ENCODE measurements around the gene OTUB1. TPM values are rescaled to one million over a fixed set of nuclear protein-coding genes. Genes with fewer than 3 reads are reported as not detected.
"Not testable (repeated sequence)": the region's sequence is repeated elsewhere in the genome, so short reads cannot be mapped to it uniquely, and the experiment has no call there.

Gene OTUB1
- 48.1 TPM for total RNA-seq
- long read RNA-seq, transcript OTUB1-201 (6 exons, 2,493 nt): minor isoform, 7 of 99 reads
- long read RNA-seq, transcript OTUB1-209 (7 exons, 1,729 nt): major isoform, 76 of 99 reads
- long read RNA-seq, partial matches to known transcripts: 10 of 99 reads
- long read RNA-seq, other reads (novel, unspliced or antisense): 5 of 99 reads

- DNase-seq (ENCODE audit: low spot score): peak; percentile 95
- intact Hi-C loops (cut with DNase I): no loop called here
Measured at GRCh38 chr11:63986156-63986931, at the start of gene OTUB1. Gene OTUB1 (plus strand): TSS chr11:63986438. CDS start chr11:63986457, 19 bp downstream.

DNA sequence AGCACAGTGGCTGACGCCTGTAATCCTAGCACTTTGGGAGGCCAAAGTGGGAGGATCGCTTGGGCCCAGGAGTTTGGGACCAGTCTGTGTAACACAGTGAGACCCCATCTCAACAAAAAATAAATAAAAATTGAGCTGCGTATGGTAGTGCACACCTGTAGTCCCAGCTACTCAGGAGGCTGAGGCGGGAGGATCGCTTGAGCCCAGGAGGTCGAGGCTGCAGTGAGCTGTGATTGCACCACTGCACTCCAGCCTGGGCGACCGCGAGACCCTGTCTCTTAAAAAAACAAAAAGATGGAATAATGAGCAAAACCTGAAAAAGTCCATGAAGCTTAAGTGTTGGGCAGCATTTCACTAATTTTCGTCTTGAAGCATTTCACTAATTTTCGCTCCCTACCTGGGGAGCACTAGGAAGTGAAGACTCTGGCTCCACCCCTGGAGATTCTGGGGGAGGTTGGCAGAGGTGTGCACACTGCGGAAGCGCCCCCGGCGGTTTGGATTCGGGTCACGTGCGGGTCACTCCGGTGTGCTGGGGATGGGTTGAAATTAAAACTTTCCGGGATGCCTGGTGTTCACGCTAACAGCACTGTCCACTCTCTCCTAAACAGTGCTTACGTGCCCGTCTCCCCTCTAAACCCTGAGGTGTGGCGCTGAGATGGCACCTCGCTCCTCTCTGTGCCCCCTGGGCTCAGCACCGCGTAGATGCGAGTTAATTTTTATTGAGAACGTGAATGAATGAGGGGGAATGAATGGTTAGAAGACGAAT is 48.3 kb upstream of the OTUB1 start:
- intact Hi-C loops (cut with DNase I): loop anchor here (2.0 to 5.0 kb wide), 2 partner anchors 15 to 171 kb away; partner anchors contain the start of gene ZFTA
- DNase-seq (ENCODE audit: low spot score): no peak

DNA sequence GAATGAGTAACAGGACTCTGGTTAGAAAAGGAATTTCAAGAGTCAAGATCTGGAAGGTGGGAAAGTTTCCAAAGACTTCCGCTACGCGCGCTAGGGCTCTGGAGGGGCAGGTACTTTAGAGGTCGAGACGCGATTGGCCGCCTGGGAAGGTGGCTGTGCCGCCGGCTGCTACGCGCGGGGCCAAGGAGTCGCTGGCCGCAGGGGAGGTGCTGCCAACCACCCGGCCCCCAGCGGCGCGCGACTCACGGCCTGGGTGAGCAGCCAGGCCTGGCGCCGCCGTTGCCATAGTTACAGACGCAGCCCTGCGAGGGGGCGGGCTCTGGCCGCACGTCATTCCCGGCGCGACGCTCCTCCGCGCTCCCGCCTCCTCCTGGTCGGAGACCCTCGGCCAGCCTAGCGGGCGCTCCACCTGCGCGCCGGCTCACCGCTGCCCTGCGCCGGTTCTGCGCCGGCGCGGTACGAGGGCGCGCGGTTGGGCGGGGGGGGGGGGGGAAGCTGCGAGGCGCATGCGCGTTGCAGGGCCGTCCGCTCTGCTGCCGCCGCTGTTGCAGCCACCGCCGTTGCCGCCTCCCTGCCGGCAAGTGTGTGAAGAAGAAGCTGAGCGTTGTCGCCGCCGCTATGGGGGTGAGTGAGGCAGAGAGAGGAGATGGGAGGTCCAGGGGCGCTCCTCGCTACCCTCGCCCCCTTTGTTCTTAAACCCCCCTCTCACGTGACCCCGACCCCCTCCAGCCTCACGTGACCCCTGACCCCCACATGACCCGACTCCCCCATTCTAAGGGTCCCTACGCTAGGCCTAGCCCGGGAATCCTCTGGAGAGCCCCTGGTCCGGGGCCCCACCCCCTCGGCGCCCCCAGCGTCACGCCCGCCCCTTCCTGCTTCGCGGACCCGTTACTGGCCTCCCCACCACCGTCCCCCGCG is 47.5 kb upstream of the OTUB1 start, which contains the start of gene NAA40:
TSS of gene NAA40 (plus strand) at position 524 of the 918 bp plus-strand sequence. CDS start at position 619, 95 bp downstream.
- peak; percentile 92 for DNase-seq (ENCODE audit: low spot score)
- intact Hi-C loops (cut with DNase I): loop anchor here (2.0 to 5.0 kb wide), 2 partner anchors 16 to 171 kb away; partner anchors contain the start of gene ZFTA

DNA sequence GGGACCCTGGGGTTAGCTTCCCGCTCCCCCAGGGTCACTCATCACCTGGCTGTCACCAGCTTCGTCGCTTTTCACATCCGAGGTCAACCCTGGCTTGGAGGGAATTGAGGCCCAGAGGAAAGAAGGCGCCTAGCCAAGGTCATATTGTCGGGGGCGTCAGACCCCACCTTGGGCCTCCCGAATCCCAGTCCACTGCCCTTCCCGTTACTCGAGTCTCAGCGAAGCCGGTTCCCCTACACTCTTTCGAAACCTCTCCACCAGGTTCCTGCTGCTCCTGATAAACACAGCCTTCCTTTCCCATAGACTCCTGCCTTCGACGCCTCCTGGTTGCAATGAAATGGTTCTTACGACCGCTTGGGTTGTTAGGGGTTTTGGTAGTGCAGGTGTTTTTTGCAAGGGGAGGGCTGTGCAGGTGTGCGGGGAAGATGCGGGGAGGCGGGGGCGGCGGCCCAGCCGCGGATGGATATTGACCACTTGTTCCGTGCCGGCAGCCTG is 46.8 kb upstream of the OTUB1 start:
- DNase-seq (ENCODE audit: low spot score): no peak
- intact Hi-C loops (cut with DNase I): loop anchor here (2.0 to 5.0 kb wide), 2 partner anchors 17 to 172 kb away; partner anchors contain the start of gene ZFTA

DNA sequence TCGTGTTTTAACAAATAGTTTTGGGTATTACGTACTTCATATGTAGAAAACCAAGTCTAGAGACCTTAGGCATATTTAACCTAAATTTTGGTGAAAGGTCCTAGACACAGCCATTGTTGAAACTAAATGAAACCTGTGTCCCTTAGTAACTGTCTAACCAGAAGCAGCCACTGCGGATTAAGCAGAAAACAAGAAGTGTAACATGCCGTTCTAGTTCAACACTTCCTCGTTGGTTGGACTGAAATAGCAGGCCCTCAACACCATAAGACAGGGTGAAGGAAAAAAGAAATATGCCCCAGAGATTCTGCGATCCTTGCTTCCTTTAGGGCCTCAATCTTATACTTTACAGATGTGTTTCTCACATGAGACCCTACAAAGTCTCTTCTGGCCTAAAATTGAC is 45.5 kb upstream of the OTUB1 start:
- intact Hi-C loops (cut with DNase I): no loop called here
- DNase-seq (ENCODE audit: low spot score): no peak

- intact Hi-C loops (cut with DNase I): no loop called here
- no peak for DNase-seq (ENCODE audit: low spot score)
Measured at GRCh38 chr11:63941901-63942300, 44.3 kb upstream of the OTUB1 start.

- intact Hi-C loops (cut with DNase I): no loop called here
Measured at GRCh38 chr11:63942803-63943202, 43.4 kb upstream of the OTUB1 start.

GRCh38 chr11:63944987-63945386 is 41.3 kb upstream of the OTUB1 start:
- no peak for DNase-seq (ENCODE audit: low spot score)
- intact Hi-C loops (cut with DNase I): loop anchor here (1.0 kb wide), 1 partner anchor 108 kb away; no protein-coding TSS in a partner anchor

More at GRCh38 chr11:63942803-63943202, 43.4 kb upstream of the OTUB1 start:
- DNase-seq (ENCODE audit: low spot score): no peak

- intact Hi-C loops (cut with DNase I): loop anchor here (1.0 kb wide), 1 partner anchor 108 kb away; no protein-coding TSS in a partner anchor
Measured at GRCh38 chr11:63945477-63946163, 40.6 kb upstream of the OTUB1 start.

GRCh38 chr11:63951779-63952536 is 34.3 kb upstream of the OTUB1 start:
- intact Hi-C loops (cut with DNase I): no loop called here
- DNase-seq (ENCODE audit: low spot score): no peak

More at GRCh38 chr11:63945477-63946163, 40.6 kb upstream of the OTUB1 start:
- DNase-seq (ENCODE audit: low spot score): no peak

DNA sequence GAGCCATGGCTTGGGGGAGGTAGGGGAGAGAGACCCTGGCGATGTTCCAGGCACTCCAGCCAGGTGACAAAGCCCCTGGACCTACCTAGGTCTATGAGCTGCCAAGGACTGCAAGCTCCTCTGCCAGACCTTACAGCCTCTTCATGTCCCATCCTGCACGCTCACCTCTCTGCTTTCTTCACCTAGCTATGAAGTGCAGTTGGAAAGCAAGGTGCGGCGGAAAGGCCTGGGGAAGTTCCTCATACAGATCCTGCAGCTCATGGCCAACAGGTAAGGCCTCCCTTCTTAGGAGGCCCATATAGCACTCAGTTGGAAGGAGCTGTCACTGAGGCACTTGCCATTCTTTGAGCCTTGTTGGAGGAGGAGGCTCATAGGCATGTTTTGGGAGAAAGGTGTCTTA is 33.7 kb upstream of the OTUB1 start:
- no peak for DNase-seq (ENCODE audit: low spot score)
- intact Hi-C loops (cut with DNase I): no loop called here

DNA sequence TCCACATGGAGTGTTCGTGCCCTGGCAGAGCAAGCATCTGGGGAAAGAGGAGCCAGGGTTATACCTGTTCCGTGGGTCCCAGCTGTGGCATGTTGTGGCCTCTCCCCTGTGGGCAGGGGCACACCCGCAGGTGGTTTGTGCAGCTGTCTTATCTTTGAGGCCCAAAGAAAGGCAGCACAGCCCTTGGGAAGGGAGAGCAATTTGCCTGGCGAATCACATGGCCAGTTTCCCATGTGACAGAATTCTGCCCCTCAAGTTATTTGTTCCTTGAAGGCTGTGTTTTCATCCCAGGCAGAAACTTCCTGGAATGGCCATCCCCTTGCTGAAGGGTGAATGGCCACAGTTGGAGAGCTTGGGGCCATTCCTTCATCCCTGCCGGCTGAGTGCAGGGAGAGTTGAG is 28.2 kb upstream of the OTUB1 start:
- intact Hi-C loops (cut with DNase I): no loop called here
- no peak for DNase-seq (ENCODE audit: low spot score)

DNA sequence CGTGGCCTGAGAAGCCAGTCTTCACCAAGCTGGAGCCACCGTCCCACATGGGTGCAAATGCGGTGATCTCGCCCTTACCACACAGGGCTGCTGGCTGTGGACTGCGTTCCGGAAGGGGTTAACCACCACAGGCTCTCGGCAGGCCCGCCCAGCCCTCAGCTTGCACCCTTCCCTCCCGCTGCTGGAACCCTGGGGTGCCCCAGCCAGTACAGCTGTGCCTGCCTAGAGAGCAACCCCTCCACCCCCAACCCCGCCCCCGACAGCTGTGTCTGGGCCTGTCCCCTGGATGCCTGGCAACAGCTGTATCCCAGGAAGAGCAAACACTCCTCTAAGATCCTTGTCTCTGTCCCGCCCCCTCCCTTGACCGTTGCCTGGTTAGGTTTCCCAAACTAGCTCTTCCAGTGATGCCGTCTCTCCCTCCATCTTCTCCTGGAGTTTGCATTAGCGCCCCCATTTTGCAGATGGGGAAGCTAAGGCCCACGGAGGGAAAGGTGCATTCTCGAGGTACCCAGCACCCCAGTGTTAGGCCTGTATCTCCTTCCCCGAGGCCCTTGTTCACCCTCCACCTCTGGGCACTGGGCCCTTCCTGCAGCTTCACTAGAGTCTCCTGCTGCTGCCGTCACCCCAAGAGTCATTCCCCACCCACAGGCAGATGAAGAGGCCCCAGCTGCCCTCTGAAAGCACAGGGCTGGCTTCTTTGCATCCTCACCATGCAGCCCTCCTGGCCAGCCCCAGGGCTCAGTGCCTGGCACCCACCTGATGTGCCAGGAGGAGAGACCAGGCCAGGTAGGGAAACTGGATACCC is 24.4 kb upstream of the OTUB1 start:
- no peak for DNase-seq (ENCODE audit: low spot score)
- intact Hi-C loops (cut with DNase I): no loop called here

- intact Hi-C loops (cut with DNase I); DNase-seq (ENCODE audit: low spot score): not testable (repeated sequence)
Measured at GRCh38 chr11:63963895-63964294, 22.3 kb upstream of the OTUB1 start.

- DNase-seq (ENCODE audit: low spot score): no peak
- intact Hi-C loops (cut with DNase I): no loop called here
Measured at GRCh38 chr11:63966444-63966843, 19.8 kb upstream of the OTUB1 start.

DNA sequence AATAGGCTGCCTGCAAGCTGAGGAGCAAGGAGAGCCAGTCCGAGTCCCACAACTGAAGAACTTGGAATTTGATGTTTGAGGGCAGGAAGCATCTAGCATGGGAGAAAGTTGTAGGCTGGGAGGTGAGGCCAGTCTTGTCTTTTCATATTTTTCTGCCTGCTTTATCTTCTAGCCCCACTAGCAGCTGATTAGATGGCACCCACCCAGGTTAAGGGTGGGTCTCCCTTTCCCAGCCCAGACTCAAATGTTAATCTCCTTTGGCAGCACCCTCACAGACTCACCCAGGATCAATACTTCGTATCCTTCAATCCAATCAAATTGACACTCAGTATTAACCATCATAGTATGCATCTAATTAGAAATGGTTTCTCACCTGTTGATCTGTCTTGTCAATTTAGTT is 16.8 kb upstream of the OTUB1 start:
- DNase-seq (ENCODE audit: low spot score): no peak
- intact Hi-C loops (cut with DNase I): no loop called here

GRCh38 chr11:63970902-63971301 is 15.3 kb upstream of the OTUB1 start:
- intact Hi-C loops (cut with DNase I): no loop called here

More at GRCh38 chr11:63970902-63971301, 15.3 kb upstream of the OTUB1 start:
- no peak for DNase-seq (ENCODE audit: low spot score)

All from cardiac septum (tissue), 1 donor.